Cardiac ventricle fibroblast (primary cell): ENCODE results near the gene SERPINI2. TPM values are rescaled to one million over a fixed set of nuclear protein-coding genes. Genes with fewer than 3 reads are reported as not detected.

ENCODE experiments used
- total RNA-seq: library from RNA; depleted of rRNA; stranded (reverse); fragments of >200 nt; gene quantifications from 2 replicates; pipeline ENCODE4 v1.2.3, GENCODE V29; 2015

The SERPINI2 gene
- not detected in 2 replicates for total RNA-seq

GRCh38 chr3:167473863-167474262 is at the start of gene SERPINI2:
SERPINI2 (minus strand) TSS chr3:167474042; CDS start chr3:167471834, 2,208 bp downstream.

Other genes starting within 250 kb of the SERPINI2 start
- not detected in 2 replicates for gene ZBBX, start 93.7 kb downstream of the SERPINI2 start, total RNA-seq
- not detected in 2 replicates for gene WDR49, start 179.9 kb upstream of the SERPINI2 start, total RNA-seq